ENCODE data around the gene TBX20. TPM values are rescaled to one million over a fixed set of nuclear protein-coding genes. Genes with fewer than 3 reads are reported as not detected.

TBX20 gene
- total and polyA plus RNA-seq, 10 of the 15 experiments (the other 5 are each of a cell fraction or from before 2014, with no cell fraction given) = not detected

GRCh38 chr7:35268953-35269352, 15.1 kb upstream of the TBX20 start:
- Histone ChIP-seq H3K4me2 (ENCODE audit: control insufficient read depth, insufficient read depth) (no peak overlapping the region), H3K27me3 (replicated peaks in 1 of 2; ENCODE audit: control insufficient read depth in 2 of 2, insufficient read depth in 2 of 2, low read length in 1 of 2) (no peaks in the 10 kb centered on the region; a peak in 1 of 4 replicates), H3K79me2 (ENCODE audit: control insufficient read depth, insufficient read depth, low read length) (no peaks in the 10 kb centered on the region), H3K9ac (ENCODE audit: control insufficient read depth, insufficient read depth, low read length) (no peak overlapping the region), H3K27ac (ENCODE audit: control insufficient read depth, insufficient read depth) (no peak overlapping the region), H4K20me1 (ENCODE audit: control insufficient read depth, insufficient read depth) (no peaks in the 10 kb centered on the region), H3K9me3 (replicated peaks; ENCODE audit: control insufficient read depth, insufficient read depth, low read length) (no peaks in the 10 kb centered on the region), H2AFZ (ENCODE audit: control insufficient read depth, low read depth, low read length) (no peak overlapping the region), H3K36me3 (ENCODE audit: control insufficient read depth in 2 of 2, insufficient read depth in 2 of 2, low read length in 1 of 2) (no peaks in the 10 kb centered on the region), H3K4me1 (ENCODE audit: control insufficient read depth, insufficient read depth, low read length) (no peaks in the 10 kb centered on the region), H3K4me3 (no peak overlapping the region)
- CTCF ChIA-PET = no interaction called here
- WGBS (ENCODE audit: insufficient coverage, insufficient replicate concordance, low lambda C conversion rate, missing lambda C conversion rate) = 20% methylated on average over 5 of the region's 5 CpGs
- DNase-seq (ENCODE audit: low read depth, low spot score) (no peak), ATAC-seq (no peak), FAIRE-seq (no peak)
- POLR2A ChIA-PET = no interaction called here
- SMC1A ChIA-PET (ENCODE audit: uncharacterized antibody, unreplicated experiment) = no interaction called here
- intact Hi-C loops (cut with micrococcal nuclease; ENCODE audit: unreplicated experiment) (no loop called here), in situ Hi-C loops (cut with MboI) (no loop called here)
- BruUV-seq (replicated peaks) = no TSS peak
- TF ChIP-seq STAT3 (IDR thresholded peaks at IDR 0.05; ENCODE audit: low read depth, low read length) (no peak), BCLAF1 (IDR thresholded peaks at IDR 0.05) (no peak), YY1 (IDR thresholded peaks at IDR 0.05; ENCODE audit: low read depth, low read length) (no peak), BHLHE40 (IDR thresholded peaks at IDR 0.05; ENCODE audit: borderline replicate concordance in 1 of 2, low read depth in 2 of 2, low read length in 1 of 2) (no peak), MTA3 (IDR thresholded peaks at IDR 0.05; ENCODE audit: borderline replicate concordance, low read length) (no peak), NR2C1 (IDR thresholded peaks at IDR 0.05) (no peak), TCF12 (IDR thresholded peaks at IDR 0.05; ENCODE audit: low read depth, low read length) (no peak)
- RAD21 ChIA-PET (ENCODE audit: unreplicated experiment) = no interaction called here
